HG02642 (cell line): ENCODE measurements around the gene MVK.

ENCODE experiments used
- ATAC-seq: cut with Tn5 transposase; IDR thresholded peaks from one replicate; pipeline ENCODE4 v1.9.1; 2021; ENCODE audit warnings: mild to moderate bottlenecking; ENCODE audit not compliant: unreplicated experiment, poor library complexity

The MVK gene

DNA sequence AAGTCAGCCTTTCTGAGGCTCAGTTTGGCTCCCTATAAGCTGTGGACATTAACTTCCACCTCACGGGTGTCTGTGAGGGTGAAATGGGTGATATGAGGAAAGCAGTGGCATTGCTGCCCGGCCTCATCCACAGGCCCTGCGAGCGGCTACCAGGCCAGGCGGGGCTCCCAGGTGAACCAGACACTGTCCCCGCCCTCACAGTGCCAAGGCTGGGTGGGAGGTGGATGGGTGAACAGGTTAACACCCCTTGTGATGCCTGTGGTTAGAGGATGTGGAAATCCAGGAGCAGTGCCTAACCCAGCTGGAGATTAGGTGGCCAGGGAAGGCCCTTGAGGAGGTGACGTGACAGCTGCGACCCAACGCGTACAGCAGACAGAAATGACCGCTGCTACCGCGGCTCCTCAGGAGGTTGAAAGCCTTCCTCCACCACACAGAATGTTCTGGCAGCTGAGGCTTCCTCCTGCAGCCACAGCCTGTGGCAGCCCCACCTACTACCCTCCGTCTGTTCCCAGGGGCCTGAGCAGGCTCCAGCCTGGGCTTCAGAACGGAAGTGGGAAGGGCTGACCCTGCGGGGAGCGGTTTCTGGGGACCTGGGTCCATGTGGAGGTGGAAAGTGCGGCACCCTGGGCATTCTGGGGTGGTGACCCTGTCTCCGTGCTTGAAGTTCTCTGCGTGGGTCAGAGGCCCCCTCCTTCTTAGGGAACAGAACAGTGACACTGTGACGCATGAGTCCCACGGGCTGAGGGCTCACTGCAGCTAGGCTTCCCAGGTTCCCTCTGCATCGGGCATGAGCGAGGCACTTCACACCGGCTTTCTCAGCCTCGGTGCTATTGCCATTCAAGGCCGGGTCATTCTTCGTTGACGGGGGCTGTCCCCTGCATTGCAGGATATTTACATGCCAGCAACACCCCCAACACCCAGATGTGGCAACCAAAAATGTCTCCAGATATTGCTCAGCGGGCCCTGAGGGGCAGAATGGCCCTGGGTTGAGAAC is 10.0 kb upstream of the MVK start:
- no peak for ATAC-seq

DNA sequence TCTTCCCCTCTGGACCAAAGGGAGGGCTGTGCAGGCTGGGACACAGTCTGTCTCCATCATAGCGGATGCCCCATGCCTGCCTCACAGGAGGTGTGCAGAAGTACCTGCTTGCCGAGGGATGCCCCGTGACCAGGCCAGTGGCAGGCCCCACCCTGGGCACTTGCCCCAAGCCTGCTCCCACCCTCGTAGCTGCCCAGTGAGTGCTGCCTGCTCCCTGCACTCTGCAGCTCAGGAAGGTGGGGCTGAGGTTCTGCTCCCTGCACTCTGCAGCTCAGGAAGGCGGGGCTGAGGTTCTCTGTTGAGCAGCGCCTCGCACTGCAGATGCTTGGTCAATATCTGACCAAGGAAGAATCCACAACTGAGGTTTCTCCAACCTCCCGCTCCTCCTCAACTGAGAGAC is 7.2 kb upstream of the MVK start:
- ATAC-seq, result no peak

DNA sequence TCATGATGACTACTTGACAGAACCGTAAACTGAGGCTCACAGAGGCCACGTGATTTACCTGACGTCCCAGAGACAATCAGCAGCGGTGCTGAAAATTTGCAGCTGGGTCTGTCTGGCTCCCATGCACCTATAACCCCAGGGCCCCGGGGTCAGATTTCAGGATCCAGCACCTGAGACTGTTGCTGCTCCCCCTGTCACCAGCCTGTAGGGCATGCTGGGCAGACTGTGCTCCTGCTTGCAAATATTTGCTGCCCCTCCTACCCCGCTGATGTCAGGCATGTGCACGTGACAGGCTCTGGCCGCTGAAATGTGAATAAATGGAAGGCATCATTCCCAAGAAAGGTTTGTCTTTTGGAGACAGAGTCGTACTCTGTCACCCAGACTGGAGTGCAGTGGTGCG is 6.3 kb upstream of the MVK start:
- ATAC-seq, result no peak

DNA sequence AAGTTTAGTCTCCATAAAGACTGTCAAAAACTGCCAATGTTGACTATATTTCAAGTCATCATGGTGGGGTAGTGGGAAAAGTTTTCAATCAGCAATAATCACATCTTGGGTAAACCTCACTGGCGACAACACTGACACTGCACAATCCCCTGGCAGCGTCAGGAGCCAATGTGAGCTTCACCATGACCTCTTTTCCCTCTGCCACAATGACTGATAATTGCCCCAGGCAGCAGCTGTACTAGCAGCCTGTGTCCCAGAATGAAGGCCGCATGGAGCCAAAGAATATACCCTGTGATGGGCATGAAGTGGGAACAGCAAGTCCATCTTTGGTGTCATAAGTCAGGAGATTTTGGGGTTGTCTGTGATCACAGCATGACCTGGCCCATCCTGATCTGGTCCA is 5.6 kb upstream of the MVK start:
- no peak for ATAC-seq

DNA sequence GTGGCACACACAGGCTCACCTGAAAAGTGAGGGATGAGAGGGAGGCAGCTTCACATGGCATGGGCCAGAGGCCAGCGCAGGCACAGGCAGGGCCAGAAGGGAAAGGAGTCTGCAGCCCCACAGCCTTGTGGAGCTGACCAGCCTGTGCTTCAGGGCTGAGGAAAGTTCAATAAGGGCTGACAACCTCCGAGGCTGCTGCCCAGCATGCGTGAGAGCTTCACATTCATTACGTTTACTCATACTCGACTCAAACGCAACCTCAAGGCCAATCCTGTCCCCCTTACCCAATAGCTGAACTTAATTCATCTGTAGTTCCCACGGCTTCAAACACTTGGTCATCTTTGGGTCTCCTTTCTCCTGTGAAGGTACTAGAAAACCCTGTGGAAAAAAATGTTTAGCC is 5.1 kb upstream of the MVK start:
- no peak for ATAC-seq

DNA sequence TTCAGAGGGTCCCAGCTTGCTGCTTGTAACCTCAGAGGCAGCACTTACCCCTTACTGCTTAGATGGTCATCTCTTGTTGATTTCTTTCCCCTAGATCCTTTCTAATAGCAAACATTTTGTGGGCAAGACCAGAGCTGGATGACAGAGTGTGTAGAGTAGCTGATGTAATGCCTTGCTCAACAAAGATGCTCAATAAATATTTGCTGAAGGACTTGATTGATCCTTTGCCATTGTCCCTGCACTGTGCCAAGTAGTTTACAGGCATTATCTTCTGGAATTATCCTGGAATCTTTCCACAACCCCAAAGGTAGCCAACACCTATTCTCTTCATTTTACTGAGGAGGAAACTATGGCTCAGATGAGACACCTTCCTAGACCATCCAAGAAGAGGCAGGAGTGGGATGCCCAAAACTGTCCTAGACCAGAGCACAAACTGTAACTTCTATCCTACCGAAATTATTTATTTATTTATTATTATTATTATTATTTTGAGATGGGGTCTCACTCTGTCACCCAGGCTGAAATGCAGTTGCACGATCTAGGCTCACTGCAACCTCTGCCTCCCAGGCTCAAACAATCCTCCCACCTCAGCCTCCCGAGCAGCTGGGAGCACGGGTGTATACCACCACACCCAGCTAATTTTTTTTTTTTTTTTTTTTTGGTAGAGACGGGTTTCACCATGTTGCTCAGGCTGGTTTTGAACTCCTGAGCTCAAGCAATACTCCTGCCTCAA is 1.7 kb upstream of the MVK start:
- no peak for ATAC-seq

DNA sequence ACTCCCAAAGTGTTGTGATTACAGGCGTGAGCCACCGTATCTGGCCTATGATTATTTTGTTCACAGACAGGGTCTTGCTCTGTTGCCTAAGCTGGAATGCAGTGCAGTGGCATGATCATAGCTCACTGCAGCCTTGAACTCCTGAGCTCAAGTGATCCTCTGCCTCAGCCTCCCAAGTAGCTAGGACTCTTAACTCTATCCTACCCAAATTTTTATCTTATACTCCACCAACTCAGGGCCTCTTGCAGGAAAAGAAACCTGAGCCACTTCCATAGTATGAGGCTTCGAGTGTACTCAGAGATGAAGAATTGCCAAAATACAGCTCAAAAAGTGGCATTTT is 1.1 kb upstream of the MVK start:
- ATAC-seq, result no peak

DNA sequence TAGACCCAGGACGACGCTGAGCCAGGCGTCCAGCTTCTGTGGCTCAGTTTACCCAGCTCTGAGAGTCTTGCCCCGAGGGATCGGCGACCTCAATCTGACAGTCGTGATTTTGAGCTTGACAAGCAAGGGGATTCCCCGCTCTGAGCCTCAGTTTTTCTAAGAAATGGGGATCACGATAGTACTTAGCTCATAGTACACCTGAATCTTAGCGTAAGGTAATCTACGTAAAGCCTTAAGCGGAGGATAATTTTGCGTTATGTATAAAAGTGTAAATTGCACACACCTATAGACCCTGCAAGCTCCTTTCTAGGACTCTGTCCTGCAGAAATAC is 285 bp downstream of the MVK start:
- peak; percentile 6 for ATAC-seq

DNA sequence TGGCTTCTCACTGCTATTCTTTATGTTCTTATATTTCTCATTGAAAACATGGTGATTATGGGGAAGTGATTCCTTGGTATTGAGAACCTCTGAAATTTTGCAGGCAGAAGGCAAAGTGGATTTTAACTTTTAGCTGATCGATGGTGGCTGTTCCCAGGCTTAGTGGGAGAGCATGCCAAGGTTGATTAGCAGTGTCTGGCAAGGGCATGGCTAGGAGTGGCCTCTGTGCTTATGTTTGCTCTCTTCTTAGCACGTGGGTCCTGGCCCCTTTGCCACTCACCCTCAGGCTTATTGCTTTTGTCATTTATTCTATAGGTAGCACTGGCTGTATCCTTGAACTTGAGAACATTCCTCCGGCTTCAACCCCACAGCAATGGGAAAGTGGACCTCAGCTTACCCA is 2.1 kb downstream of the MVK start:
- ATAC-seq, result no peak

DNA sequence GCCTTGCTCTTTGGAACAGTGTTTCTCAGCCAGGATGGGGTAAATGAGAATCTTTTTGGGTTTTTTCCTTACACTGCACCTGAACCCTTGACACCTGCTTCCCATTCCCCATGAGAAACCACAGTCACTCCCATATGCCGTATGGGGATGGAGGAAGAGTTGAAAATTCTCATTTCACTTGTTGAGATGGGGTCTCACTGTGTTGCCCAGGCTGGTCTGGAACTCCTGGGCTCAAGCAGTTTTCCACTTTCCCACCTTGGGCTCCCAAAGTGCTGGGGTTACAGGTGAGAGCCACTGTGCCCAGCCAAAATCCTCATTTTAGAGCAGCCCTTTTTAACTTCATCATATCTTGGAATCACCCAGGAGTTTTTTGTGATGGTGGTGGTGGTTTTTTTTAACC is 3.7 kb downstream of the MVK start:
- no peak for ATAC-seq

DNA sequence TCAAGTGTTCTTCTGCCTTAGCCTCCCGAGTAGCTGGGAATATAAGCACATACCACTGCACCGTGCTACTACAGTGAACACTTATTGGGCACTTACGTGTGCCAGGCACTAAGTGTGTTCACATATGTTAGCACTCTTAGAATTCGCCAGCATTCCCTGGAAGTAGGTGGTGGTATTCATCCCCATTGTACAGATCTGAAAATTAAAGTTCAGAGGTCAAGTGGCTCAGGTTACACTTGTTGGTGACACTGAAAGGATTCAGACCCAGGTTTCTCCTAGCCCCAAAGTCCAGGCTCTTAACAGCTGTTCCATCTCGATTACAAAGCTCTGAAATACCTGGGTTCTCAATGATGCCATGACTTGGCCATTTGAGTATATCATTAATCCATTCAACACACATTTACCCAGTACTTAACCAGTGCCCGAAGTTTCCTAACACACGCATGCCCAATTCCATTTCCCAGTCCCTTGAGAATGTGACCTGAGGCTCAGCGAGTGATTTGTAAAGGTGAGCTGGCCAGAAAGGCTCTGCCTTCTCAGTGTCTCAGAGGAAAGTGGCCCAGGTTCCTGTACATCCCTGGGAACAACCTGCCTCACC is 4.8 kb downstream of the MVK start:
- no peak for ATAC-seq

DNA sequence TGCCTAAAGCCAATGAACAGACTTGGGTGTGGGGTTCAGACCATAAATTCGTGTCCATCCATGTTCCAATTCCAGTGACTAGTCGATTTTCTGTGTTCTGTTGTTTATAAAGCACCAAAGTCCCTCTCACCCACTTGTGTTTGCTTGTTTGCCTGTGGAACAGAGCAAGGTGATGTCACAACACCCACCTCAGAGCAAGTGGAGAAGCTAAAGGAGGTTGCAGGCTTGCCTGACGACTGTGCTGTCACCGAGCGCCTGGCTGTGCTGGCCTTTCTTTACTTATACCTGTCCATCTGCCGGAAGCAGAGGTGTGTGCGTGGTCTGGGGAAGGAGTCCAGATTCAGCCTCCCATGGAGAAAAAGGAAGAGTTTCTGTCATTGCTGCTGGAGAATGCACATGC is 6.0 kb downstream of the MVK start:
- ATAC-seq, result no peak

DNA sequence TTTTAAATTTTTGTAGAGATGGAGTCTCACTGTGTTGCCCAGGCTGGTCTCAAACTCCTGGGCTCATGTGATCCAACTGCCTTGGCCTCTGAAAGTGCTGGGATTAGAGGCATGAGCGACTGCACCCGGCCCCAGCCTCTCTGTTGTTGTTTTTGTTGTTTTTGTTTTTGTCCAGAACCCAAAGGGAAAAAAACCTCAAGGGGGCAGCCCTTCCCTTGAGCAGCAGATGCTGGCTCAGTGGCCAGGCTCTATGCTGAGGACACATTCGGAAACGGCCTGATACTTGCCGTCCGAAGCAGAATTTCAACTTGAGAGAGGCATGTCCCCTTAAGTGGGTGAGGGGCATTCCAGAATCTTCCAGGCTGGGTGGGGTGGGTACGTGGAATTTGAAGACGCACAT is 6.7 kb downstream of the MVK start:
- no peak for ATAC-seq

DNA sequence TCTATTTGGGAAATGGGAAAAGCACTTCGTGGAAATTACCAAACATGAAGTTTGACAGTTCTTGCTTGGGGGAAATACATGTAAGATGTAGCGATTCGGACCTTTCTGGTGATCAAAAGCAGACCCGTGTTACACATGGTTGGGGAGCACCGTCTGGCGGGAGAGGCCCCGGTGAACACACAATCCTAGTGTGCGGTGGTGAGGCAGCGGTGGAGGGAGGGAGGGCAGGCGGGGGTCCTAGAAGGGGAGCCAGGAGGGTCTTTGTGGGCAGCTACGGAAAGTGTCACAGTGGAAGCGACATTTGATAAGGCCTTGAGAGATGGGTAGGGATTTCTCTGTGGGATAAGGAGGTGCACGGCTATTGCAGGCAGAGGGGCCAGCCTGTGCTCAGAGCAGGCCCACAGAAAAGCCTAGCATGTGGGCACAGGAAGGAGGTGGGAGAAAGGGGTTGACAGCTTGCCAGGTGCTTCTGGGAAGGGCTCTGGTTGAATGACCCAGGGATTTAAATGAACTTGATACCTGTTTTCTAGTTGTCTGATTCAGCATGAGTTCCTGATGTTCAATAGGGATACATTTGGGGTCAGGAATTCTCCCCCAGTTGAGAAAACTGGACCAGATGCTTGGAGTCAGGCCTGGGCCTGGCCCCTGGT is 7.2 kb downstream of the MVK start:
- ATAC-seq, result no peak

DNA sequence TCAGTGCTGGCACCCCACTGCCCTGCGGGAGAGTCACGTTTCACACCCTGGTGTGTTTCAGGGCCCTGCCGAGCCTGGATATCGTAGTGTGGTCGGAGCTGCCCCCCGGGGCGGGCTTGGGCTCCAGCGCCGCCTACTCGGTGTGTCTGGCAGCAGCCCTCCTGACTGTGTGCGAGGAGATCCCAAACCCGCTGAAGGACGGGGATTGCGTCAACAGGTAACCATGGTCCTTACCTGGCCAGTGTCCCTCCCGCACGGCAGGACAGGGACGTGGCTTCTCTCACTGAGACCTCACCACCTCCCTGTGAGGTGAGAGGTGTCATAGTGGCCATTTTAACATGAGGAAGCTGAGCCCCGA is 7.7 kb downstream of the MVK start:
- no peak for ATAC-seq

DNA sequence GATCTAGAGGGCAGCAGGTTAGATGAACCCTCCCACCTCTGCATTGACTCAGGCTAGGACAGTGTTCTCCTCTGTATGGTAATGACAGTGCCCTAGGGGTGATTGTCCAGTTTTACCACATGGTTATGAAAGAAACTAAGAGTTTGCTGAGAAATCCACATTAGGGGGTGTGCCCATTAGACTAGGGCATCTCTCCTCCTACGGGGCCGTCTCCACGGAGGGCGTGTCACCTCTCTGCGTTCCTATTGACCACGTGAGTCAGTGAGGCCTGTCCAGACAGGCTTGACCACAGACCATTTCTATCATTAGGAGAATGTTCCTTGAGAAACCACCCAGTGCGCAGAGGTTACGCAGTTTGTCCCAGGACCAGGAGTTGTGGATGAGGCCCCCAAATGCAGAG is 8.3 kb downstream of the MVK start:
- no peak for ATAC-seq

DNA sequence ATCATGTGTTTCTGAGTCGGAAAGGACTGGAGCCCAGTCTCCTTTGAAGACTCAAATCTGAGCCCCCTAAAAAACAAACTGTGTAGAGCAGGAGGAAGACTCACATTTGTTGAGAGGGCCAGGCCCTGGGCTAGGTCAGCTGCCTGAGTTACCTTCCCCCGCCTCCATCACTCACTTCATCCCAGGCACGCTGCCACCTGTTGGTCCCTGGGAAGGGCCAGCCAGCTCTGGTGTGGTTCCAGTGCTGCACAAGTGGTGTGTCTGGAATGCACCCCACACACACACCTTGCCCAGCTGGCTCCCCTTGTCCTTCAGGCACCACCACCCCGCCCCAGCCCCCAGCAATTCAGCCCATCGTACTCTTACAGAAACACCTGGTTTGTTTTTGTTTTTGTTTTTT is 9.0 kb downstream of the MVK start:
- no peak for ATAC-seq

DNA sequence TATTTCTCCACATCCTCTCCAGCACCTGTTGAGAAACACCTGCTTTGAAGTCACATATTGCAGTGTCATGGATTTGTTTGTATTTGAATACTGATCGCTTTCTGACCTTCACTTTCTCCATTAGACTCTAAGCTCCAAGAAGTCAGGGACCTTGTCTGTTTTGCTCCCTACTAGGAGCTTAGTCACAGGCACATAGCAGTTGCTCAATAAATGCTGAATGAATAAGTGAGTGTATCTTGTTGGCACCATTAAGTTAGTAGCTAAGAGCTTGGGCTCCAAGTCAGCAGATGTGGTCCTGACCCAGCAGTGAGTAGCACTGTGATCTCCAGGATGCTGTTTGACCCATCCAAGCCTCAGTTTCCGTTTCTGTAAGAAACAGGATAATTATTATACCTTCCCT is 10.1 kb downstream of the MVK start:
- ATAC-seq, result no peak

DNA sequence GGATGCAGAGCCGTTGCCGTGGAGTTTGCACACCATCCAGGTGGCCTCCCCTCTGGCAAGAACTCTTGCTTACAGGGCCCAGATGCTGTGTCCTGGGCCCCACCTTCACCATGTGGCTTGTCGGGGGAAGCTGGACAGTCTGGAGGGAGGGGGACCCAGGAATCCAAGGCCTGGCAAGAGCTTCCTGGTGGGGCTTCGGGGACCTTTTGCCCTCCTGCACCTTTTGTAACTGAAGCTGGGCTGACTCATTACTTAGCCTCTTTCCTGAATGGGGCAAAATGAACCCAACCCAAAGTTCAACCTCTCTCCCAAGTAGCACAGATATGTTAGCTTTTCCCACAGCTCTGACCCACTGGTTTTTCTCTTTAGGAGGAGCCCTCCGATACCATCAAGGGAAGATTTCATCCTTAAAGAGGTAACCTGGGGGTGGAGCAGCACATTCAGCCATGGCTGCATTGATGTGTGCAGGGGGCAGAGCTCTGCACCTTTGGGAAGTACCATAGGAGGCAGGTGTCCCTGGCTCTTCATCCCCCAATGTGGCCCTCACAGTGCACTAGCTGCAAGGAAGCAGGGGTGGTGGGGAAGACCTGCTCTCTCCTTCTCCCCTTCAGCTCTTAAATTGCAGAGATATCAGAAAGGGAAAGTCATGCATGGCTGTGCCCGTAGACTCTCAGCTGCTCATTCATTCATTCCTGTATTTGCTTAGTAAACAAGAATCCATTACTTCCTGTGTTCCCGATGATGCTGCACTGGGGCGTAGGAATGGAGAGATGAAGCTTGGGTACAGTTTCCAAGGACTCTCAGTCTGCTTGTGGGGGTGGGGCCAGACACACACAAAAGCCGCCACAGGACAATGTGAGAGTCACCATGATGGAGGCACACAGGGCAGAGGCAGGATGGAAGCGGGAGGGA is 13.0 kb downstream of the MVK start:
- no peak for ATAC-seq

DNA sequence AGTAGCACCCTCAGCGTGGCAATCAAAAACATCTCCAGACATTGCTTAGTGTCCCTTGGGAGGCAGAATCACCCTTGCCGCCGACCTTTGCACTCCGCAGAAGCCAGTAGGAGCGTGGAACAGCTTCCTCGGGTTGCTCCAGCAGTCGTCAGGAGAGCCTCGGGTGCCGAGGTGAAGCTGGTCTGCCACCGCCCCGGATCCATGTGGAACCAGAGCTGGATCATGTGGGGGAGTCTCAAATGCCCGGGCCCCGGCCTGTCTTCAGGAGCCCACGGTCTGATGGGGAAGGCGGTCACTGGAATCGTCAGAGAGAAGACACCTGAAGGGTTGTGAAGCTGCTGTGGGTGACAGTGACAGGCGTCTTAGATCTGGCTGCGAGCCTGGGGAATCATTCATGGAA is 14.3 kb downstream of the MVK start:
- ATAC-seq, result no peak
